CD4-positive, alpha-beta T cell treated with Interleukin-12 subunit alpha and Interleukin-12 subunit beta, for 1 hour (primary cell): Measurements from ENCODE around the gene HECTD4.
"Not testable (repeated sequence)": the region's sequence is repeated elsewhere in the genome, so short reads cannot be mapped to it uniquely, and the experiment has no call there.

ENCODE experiments used
- DNase-seq: peaks from one replicate; pipeline ENCODE4 v3.0.0-alpha.2; 2020

Gene HECTD4

DNA sequence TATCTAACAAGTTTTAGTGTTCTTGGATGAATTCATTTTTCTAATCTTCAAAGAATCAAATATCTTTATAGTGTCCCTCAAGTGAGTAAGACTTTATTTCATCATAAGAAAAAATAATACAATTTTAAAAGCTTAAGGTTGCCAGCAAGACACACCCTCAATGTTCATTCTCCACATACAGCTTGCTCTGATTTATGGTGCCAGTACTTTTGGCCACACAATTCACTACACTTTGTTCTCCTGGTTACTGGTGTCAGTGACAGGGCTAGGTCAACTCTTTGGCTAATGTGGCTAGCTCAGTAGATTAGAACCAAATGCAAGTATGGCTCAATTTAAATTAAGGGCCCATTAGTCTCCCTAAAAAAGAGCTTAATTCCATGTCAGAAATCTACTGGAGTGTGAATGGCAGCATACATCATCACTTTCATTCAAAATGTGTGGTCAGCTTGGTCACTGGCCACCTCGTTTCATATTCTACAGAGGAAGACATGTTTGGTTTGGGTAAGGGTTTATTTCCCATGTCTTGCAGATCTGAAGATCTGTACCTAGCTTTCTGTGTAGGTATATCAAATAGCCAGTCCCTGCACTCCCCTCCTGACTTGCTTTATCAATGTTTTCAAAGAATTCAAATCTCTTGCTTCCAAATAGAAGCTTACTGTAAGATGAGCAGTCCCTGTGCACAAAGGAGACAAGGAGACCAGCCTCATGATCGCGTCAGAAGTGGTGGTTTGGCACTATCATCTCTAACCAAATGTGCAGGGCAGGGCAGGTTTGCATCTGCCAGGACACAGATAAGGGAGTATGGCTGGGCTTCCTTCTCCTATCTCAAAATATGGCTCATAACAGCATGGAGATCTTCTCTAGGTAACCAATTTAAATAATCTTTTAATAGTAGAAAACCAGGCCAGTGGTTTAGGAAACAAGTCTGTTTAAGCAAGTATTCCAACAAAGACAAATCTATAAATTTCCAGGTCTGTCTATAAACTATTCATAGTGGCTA is 31.3 kb downstream of the HECTD4 start:
- DNase-seq = no peak

DNA sequence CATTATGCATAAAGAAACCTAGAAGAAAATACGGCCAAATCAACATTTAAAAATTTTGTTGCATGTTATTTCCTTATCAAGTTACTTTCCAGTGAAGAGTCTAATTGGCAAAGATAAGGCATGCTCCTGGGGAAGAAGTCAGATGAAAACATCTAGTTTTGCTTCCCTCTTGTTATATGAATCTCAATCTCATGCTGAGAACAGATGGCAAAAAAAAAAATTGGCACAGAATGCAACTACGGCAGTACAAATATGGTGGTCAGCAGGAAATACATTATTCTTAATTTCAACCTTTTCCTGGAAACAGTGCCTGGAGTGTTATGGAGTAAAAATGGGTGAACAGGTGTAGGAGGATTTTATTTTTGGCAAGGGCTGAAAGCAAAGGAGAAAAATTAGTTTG is 32.8 kb downstream of the HECTD4 start:
- no peak for DNase-seq

DNA sequence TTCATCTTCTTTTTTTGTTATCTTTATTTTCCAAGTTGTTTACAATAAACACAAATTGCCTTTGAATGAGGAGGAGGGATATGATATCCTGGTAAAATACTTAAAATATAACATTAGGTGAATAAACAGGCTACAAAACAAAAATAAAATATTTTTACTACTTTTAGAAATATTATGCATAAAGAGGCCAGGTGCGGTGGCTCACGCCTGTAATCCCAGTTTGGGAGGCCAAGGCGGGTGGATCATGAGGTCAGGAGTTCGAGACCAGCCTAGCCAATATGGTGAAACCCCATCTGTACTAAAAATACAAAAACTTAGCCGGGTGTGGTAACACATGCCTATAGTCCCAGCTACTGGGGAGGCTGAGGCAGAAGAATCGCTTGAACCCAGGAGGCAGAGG is 33.3 kb downstream of the HECTD4 start:
- not testable (repeated sequence) for DNase-seq

DNA sequence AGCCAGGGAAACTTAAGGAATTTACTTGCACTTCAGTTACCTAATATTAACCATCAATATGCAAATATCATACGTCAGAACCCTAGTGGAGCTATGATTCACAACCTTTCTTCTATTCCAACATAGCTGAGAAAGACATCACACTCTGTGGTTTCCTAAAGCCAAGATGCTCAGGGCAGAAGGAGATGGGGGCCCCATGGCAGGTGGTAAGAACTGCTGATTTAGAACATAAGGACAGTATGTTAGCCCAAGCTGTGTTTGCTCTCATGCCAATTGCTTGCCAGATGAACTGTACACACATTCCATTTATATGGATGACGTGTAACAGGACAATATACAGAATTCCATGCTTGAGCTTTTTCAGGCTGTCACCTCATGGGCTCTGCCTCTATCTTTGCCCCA is 34.6 kb downstream of the HECTD4 start:
- no peak for DNase-seq

DNA sequence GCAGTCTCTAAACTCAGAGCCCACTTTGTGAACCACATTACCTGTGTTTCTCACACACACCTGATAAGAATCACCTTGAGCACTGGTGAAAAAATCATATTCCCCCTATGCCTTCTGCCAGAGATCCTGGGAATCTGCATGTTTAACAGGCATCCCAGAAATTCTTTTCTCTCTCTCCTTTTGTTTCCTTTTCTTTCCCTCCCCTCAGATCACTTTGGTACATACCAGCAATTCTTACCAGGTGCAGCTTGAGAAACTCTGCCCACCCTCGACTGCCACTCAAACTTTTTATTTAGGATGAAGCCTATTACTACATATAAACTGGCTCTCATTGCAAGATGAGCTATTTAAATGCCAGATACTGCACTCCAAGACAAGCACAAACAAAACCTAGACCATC is 36.0 kb downstream of the HECTD4 start:
- DNase-seq = no peak

DNA sequence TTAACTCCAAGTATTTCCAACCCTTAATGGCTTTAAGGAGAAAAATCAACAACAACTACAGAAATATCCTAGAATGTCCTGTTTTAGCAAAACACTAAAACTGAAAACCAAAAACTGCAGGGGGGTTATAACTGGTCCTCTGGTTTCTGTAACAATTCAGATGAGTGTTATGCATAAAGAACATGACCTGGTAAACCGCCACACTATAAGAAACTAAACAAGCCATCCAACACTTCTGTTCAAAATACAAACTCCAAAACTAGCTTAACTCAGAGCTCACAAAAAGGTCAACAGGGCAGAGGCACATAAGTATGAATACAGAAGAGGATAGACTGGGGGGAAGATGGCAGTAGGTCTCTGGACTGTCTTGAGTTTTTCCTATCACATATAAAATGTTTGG is 38.0 kb downstream of the HECTD4 start:
- DNase-seq = no peak

DNA sequence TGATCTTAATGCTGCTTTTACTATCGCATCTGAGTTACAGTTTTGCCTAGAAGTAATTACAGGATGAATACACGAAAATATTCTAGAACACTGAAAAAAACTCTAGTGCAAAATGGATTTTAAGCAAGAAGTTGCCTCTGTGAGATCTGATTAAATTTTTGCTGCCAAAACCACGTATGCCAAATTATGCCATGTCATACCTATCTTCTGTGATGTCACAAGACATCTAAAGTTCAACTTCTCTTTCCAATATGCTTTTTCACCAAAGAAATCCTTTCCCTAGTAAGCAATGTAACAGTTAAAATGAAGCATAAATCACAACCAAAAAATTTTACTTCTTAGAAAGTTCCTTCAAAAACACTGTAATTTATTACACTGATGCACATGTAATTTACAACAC is 39.6 kb downstream of the HECTD4 start:
- no peak for DNase-seq

DNA sequence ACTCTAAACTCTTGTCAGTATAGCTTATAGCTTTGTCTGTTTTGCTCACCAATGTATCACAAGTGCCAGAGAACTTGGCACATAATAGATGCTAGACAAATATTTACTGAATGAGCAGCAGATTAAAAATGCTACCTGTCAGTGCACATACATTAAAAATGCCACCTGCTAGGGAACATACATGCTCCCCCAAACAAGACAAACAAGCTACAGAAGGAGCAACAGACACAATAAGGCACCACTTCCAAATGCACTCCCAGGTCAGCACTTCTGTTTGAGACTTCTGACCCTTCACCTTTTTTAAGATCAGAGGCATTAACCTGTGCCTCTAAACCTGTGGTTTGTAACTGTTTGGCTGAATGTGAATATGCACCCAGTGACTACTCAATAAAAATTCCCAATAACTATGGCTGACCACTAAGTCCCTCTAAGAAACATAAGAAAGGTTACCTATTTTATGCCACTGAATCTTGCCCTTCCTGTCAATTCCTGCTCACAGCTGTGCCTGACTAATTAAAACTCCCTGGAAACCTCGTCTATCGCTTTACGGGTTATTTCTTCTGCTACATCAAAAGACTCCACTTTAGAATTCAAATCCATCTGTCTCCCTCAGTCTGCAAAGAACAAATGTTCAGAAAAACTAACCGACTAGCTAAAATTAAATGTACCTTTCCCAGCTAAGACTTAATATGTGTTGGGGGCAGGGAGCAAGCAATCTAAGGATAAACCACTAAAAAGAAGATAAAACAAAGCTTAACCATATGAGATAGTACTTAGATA is 41.0 kb downstream of the HECTD4 start:
- DNase-seq = no peak

DNA sequence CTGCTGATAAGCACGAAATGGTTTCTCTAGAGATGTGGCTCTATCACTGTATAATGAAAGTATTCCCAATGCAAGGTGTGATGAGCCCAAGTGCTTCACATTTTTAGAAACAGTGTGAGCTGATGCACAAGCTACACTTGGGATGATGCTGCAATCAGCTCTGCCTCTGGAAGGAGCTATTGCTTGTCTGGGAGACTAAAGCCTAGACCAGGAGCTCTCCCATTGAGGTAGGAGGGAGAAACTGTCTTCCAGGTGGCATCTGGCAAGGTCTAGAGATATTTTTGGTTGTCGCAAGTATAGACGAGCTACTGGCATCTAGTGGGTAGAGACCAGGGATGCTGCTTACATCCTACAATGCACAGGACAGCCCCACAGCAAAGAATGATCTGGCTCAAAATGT is 42.0 kb downstream of the HECTD4 start:
- DNase-seq = no peak

DNA sequence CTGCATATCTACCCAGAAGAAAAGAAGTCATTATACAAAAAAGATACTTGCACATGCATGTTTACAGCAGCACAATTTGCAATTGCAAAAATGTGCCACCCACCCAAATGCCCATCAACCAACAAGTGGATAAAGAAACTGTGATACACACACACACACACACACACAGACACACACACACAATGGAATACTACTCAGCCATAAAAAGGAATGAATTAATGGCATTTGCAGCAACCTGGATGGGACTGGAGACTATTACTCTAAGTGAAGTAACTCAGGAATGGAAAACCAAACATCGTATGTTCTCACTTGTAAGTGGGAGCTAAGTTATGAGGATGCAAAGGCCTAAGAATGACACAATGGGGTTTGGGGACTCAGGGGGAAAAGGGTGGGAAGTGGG is 47.2 kb downstream of the HECTD4 start:
- DNase-seq = not testable (repeated sequence)

DNA sequence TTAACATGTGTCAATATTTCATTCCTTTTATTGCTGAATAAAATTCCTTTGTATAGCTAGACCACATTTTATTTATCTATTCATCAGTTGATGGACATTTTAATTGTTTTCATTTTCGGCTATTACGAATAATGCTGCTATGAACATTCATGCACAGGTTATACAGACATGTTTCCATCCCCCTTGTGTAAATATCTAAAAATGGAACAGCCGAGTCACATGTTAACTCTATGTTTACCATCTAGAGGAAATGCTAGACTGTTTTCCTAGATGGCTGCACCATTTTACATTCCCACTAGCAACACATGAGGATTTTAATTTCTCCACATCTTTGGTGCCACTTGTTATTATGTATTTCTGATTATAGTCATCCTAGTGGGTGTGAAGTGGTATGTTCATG is 49.2 kb downstream of the HECTD4 start:
- no peak for DNase-seq

DNA sequence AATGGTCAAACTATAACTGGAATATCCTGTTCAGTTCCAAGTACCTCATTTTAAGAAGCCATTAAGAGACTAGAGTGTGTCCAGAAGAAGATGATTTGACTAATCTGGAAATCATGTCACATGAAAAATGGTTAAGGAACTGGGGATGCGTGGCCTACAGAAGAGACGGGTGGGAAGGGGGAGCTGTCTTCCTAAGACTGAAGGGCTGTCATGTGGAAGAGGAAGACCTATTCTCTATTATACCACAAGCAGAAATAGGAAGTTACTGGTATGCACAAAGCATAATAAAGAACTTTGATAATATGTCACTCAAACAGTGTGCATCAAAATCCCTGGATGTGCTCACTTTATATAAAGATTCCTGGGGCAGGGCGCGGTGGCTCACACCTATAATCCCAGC is 50.3 kb downstream of the HECTD4 start:
- DNase-seq = no peak

DNA sequence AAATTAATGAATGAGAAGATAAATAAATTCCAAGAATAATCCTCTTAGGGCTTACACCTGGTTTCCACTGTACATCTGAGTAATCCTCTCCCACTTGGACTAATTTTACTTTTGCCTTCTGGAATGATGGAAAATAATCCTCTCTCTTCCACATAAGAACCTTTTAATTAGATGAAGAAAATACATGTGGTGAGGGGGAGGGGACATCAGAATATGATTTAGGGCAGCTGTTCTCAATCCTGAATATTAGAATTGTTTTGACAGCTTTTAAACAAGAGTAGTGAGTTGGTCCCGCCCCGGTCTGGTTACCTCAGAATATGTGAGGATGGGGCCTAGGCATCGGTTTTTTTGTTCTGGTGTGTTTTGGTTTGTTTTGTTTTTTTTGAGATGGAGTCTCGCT is 51.5 kb downstream of the HECTD4 start:
- DNase-seq = no peak

DNA sequence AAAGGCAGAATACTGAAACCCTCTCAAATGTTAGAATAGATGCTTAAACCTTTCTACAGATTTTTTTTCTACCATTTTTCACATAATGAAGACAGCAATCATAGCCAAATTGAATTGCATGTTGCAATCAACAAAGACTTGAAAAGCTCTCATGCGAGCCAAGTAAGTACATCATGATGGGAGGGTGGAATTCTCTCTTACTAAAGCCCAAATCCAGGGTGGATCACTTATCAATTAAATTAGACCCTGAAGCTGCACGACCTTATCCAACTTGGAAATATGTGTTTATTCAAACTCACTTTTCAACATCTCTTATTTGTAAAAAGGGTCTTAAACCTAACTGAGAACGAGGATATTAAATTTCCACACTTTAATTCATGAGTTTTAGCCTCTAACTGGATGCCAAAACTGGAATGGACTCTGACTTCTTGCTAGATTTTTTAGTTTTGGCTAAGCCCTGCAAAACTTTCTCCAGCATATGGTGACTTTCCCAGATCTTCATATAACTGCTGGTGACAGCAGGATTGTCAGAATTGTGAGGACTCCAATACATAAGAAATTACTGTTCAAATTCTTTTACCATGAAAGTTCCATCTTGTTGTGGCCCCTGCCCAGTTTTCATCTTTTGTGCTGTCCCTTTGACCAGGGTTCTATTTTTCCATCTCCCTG is 53.6 kb downstream of the HECTD4 start:
- no peak for DNase-seq

DNA sequence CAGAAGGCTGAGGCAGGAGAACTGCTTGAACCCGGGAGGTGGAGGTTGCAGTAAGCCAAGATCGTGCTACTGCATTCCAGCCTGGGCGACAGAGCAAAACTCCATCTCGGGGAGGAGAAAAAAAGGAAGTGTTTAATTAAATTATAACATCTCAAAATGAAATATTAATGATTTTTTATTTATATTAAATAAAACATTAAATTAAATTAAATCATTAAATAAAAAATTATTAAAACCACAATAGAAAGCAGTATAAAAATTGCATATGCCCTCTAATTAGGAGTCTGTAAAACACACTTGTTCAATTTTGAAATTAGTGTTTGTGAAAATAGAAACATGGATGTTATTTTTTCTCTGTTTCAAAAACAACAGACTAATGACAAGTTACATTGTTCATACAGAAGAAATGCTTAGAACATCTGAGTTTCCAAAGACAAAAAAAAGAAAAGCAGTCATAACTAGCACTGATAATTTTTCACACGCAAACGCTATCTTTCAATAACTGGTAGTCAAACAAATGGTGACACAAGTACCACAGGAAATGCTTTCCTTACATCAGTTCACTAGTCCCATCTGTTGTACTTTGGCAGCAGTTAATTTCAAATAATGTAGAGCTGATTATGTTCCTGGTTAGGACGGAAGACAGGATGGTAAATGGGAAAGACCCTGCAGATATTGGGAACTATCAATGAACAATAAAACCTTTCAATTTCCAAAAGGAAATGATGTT is 54.9 kb downstream of the HECTD4 start:
- DNase-seq = no peak

DNA sequence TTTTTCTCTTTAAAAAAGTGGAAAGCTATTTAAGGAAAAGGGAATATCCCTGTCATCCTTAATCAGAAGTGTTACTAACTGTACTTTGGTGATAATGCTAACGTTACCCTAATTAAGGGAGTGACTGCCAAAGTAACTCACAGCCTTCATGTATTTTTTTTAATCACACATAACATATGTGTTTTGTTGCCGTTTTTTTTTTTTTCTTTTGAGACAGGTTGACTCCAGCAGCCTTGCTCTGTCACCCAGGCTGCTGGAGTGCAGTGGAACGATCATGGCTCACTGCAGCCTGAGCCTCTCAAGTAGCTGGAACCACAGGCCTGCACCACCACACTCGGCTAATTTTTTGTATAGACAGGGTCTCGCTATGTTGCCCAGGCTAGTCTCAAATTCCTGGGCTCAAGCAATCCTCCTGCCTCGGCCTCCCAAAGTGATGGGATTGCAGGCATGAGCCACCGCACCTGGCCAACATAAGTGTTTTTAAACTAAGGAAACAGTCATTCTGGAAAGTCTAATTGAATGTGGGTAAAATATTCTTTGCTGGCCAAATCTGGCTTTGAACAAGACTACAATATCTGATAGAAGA is 56.5 kb downstream of the HECTD4 start:
- no peak for DNase-seq

DNA sequence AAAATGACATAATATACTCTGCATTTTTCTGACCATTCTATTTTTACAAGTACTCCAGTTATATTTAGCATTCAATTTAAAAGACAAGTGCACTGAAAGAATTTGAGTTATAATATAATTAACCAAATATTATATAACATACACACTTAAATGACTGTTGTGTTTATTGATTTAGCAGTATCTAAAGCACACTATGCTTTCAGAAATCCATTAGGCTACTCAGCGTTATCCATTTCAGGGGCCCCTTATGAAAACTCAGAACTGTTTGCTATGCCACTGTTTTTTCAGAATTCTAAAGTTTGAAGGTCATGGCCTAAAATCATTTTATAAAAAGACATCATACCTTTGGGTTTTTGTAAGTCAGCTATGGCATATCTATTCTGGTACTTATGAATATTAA is 57.1 kb downstream of the HECTD4 start:
- no peak for DNase-seq

DNA sequence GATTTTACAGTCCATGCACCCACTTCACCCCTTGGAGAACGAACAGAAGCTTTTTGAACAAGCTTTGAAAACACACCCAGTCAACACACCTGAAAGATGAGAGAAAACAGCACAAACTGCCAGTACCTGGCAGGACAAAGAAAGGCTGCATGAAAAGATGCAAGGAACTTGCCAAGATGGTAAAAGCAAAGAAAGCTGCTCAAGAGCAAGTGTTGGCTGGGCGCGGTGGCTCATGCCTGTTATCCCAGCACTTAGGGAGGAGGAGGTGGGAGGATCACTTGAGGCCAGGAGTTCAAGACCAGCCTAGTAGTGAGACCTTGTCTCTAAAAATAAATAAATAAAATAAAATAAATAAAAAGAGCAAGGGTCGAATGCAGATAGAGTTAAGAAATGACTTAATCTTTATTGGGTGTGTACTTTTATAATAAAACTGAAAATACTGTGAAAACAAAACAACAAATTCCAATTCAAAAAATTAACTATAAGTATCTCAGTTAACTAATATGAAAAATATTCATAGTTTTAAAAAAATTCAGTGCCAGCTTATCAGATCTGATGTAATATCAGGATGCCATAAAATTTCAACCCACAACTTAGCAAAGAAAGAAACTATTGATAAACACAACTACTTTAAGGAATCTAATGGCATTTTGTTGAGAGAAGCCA is 59.2 kb downstream of the HECTD4 start:
- no peak for DNase-seq

DNA sequence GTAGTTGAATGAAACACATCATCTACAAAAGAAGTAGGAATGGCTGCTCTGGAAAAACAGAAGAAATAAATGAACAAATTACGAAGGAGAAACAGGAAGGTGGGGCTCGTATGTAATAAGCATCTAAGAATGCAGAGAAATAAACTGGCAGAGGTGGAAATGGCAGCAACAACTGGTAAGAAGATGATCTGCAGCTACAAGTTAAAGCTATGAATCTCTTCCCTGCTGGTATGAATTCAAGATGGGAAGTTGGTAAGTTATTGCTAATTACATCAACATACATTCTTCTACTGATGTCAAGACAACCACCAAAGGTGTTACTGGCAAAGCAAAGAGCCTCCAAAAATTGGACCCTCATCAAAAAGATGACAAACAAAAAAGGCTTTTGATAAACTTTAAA is 59.8 kb downstream of the HECTD4 start:
- DNase-seq = no peak

DNA sequence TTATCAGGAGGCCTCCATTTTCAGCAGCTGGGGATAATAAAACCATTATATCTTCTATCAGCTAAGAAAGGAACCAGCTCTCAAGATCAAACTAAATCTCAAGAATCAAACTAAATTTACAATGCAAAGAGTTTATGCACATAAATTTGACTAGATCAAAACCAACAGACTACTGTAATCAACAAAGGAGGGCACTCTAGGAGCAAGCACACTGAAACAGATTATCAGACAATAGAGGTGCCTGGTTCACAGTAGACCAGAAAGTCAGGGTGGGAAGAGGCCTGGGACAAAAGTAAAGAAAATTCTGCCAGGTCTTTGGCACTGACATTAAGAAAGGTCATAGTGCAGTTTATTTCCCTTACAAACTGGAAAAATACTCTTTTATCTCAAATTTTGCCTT is 61.0 kb downstream of the HECTD4 start:
- DNase-seq = no peak

DNA sequence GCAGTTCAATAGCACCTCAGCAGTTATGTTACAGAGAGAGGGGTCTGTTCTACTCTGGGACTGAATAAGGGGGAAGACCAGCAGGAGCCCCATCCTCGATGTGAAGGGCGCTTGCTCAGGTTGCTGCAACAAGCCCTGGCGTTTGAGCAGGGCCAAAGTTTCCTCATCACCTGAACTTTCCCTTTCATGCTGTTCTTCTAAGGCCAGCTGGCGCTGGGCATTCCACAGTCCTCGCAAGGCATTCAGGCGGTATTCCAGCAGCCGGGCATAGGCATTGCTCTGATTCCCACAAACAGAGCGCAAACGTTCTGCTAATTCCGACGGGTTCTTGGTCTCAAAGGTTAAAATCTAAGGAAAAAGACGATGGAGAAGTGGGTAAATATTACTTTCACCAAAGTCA is 62.8 kb downstream of the HECTD4 start:
- DNase-seq = no peak

DNA sequence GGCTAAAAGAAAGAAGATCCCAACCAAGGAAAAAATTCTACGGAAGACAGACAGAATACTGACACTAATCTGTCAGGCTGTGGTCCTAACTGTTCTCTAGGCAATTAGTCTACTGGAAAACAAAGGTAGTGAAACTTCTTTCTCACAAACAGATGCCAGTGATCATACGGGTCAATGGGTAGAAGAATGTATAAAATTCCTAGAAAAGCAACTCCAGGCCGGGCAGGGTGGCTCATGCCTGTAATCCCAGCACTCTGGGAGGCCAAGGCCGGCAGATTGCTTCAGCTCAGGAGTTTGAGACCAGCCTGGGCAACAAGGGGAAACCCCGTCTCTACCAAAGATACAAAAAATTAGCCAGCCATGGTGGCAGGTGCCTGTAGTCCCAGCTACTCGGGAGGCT is 64.8 kb downstream of the HECTD4 start:
- DNase-seq = no peak
